Effector CD4-positive, alpha-beta T cell (primary cell): ENCODE measurements around the gene COL15A1.

ENCODE experiments used
- DNase-seq: peaks from one replicate; pipeline ENCODE4 v3.0.0-alpha.2; 2020

Gene COL15A1

GRCh38 chr9:98917746-98918487 lies 25.8 kb upstream of the COL15A1 start:
- DNase-seq = no peak

GRCh38 chr9:98921732-98922131 lies 22.0 kb upstream of the COL15A1 start:
- DNase-seq = no peak

GRCh38 chr9:98922721-98923435 lies 20.8 kb upstream of the COL15A1 start:
- DNase-seq = no peak

- no peak for DNase-seq
Measured at GRCh38 chr9:98923451-98924123, 20.1 kb upstream of the COL15A1 start.

- DNase-seq = no peak
Measured at GRCh38 chr9:98924946-98925820, 18.5 kb upstream of the COL15A1 start.

- DNase-seq = no peak
Measured at GRCh38 chr9:98925956-98926355, 17.8 kb upstream of the COL15A1 start.

- no peak for DNase-seq
Measured at GRCh38 chr9:98927724-98928123, 16.0 kb upstream of the COL15A1 start.

- DNase-seq = no peak
Measured at GRCh38 chr9:98929071-98929470, 14.6 kb upstream of the COL15A1 start.

- no peak for DNase-seq
Measured at GRCh38 chr9:98929895-98930341, 13.8 kb upstream of the COL15A1 start.

GRCh38 chr9:98930792-98931191 lies 12.9 kb upstream of the COL15A1 start:
- no peak for DNase-seq

GRCh38 chr9:98931600-98932389 lies 11.9 kb upstream of the COL15A1 start:
- no peak for DNase-seq

GRCh38 chr9:98933185-98933584 lies 10.5 kb upstream of the COL15A1 start:
- no peak for DNase-seq

- DNase-seq = no peak
Measured at GRCh38 chr9:98933890-98934289, 9.8 kb upstream of the COL15A1 start.

GRCh38 chr9:98935071-98935505 lies 8.6 kb upstream of the COL15A1 start:
- no peak for DNase-seq

- no peak for DNase-seq
Measured at GRCh38 chr9:98940276-98940675, 3.4 kb upstream of the COL15A1 start.

- DNase-seq = no peak
Measured at GRCh38 chr9:98941946-98942523, 1.7 kb upstream of the COL15A1 start.

GRCh38 chr9:98942906-98943681 lies 613 bp upstream of the COL15A1 start:
- no peak for DNase-seq

- no peak for DNase-seq
Measured at GRCh38 chr9:98944057-98944733, 488 bp downstream of the COL15A1 start.

GRCh38 chr9:98944734-98945074 lies 997 bp downstream of the COL15A1 start:
- DNase-seq = no peak

GRCh38 chr9:98949565-98949964 lies 5.9 kb downstream of the COL15A1 start:
- DNase-seq = no peak
